ENCODE data around the gene KIRREL3.

DNA sequence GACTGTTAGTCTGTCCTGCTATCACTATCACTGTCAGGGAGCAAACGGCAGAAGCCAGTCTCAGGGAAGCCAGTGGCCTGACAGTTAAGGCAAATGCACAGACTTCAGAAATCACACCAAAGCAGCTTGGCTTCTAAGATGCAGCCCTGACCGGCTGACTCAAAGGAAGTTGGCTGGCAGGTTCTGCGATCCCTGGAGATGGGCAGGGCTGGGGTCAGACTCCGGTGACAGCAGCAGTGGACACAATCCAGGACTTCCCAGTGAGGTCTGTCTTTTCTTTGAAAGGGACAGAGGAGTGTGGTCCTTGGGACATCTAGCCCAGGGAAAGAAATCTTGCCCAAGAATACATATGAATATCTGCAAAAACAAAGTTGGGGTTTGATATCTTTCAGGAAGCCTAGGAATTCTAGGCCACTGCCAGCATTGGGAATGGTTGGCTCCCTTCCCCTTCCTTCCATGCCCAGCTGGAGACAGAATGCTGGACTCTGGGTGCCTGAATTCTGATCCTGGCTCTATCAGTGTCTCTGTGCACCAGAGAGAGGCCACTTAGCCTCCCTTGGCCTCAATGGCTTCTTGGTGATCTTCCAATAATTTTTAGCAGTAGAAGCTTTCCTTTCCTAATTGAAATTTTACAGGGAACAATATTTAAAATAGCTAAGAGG lies 108.9 kb downstream of the KIRREL3 start:
- TF ChIP-seq, protein P1, sequence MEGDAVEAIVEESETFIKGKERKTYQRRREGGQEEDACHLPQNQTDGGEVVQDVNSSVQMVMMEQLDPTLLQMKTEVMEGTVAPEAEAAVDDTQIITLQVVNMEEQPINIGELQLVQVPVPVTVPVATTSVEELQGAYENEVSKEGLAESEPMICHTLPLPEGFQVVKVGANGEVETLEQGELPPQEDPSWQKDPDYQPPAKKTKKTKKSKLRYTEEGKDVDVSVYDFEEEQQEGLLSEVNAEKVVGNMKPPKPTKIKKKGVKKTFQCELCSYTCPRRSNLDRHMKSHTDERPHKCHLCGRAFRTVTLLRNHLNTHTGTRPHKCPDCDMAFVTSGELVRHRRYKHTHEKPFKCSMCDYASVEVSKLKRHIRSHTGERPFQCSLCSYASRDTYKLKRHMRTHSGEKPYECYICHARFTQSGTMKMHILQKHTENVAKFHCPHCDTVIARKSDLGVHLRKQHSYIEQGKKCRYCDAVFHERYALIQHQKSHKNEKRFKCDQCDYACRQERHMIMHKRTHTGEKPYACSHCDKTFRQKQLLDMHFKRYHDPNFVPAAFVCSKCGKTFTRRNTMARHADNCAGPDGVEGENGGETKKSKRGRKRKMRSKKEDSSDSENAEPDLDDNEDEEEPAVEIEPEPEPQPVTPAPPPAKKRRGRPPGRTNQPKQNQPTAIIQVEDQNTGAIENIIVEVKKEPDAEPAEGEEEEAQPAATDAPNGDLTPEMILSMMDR (IDR thresholded peaks at IDR 0.05; ENCODE audit: control extremely low read depth in 1 of 3, insufficient read depth in 1 of 3, low read depth in 1 of 3, low read length in 3 of 3), result no peak
- TF ChIP-seq ZNF274 (IDR thresholded peaks at IDR 0.05; ENCODE audit: borderline replicate concordance, extremely low read depth, low read length), result no peak
- no peak for TF ChIP-seq EZH2 (IDR thresholded peaks at IDR 0.05; ENCODE audit: low read depth, low read length, severe bottlenecking)
- TF ChIP-seq, protein P2, sequence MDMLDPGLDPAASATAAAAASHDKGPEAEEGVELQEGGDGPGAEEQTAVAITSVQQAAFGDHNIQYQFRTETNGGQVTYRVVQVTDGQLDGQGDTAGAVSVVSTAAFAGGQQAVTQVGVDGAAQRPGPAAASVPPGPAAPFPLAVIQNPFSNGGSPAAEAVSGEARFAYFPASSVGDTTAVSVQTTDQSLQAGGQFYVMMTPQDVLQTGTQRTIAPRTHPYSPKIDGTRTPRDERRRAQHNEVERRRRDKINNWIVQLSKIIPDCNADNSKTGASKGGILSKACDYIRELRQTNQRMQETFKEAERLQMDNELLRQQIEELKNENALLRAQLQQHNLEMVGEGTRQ (IDR thresholded peaks at IDR 0.05; ENCODE audit: low read length), result no peak
- TF ChIP-seq BCL11A (IDR thresholded peaks at IDR 0.05; ENCODE audit: low read depth in 2 of 2, low read length in 2 of 2), result no peak
- TF ChIP-seq, protein P3, sequence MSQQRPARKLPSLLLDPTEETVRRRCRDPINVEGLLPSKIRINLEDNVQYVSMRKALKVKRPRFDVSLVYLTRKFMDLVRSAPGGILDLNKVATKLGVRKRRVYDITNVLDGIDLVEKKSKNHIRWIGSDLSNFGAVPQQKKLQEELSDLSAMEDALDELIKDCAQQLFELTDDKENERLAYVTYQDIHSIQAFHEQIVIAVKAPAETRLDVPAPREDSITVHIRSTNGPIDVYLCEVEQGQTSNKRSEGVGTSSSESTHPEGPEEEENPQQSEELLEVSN (IDR thresholded peaks at IDR 0.05), result no peak
- no peak for TF ChIP-seq CREB1 (IDR thresholded peaks at IDR 0.05)
- no peak for TF ChIP-seq MAFK (IDR thresholded peaks at IDR 0.05; ENCODE audit: low read depth, low read length)
- TF ChIP-seq TAF1 (IDR thresholded peaks at IDR 0.05; ENCODE audit: low read depth, low read length), result no peak
- no peak for TF ChIP-seq POU5F1 (IDR thresholded peaks at IDR 0.05; ENCODE audit: low read depth, low read length)

Measured in H1 (cell line).